ENCODE results near the gene ZFAND2A. TPM values are rescaled to one million over a fixed set of nuclear protein-coding genes. Genes with fewer than 3 reads are reported as not detected.

Gene ZFAND2A
- total and polyA plus RNA-seq, 4 donors, result 17.3 to 44.3 (median 30.0) TPM

DNA sequence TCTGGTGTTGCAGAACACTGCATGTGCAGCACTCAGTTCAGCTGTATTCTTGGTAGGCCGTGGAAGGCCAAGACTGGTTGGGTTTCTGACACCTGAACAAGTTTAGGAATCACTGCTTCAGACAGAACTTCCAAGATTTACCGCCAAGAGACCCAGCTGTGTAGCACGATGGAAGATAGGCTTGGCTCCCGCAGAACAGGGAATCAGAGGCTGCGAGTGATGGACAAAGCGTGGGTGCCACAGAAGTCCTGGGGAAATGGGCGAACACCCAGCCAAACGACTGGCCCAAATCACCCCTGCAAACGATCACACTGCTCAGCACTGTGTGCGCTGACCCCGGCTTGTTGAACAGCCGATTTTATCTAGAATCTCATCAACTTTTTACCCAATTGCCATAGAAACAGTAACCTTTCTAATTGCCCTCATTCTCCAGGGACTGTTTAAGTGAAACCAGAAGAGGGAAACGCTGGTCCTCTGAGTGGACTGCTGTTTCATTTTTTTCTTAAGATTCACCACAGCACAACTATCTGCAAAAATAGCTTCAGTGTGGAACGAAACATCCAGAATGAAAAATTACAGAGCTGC, 17.9 kb downstream of the ZFAND2A start:
- Histone ChIP-seq H3K27me3 (ENCODE audit: control insufficient read depth in 3 of 3, insufficient read depth in 3 of 3, low read length in 2 of 3) (no peaks in the 10 kb centered on the region), H3K36me3 (ENCODE audit: control insufficient read depth in 4 of 4, insufficient read depth in 4 of 4, low read length in 4 of 4) (no peaks in the 10 kb centered on the region), H3K4me1 (ENCODE audit: control insufficient read depth in 5 of 5, insufficient read depth in 5 of 5, low read length in 5 of 5) (peaks cover 0 to 8% (median 3%) of the 10 kb centered on the region in 5 donors), H3K4me3 (no peak overlapping the region), H3K9ac (ENCODE audit: insufficient read depth in 1 of 2, low read length in 2 of 2) (no peak overlapping the region), H3K9me3 (ENCODE audit: control insufficient read depth in 4 of 4, insufficient read depth in 3 of 4, low read length in 3 of 4) (no peaks in the 10 kb centered on the region), H3K27ac (ENCODE audit: low read depth in 1 of 2, low read length in 1 of 2) (no peak overlapping the region)
- DNase-seq (no peak), ATAC-seq (ENCODE audit: insufficient read depth, low FRiP score) (no peak)
- WGBS, 2 donors, result 82 to 85% methylated on average over 14 of the region's 14 CpGs
- TF ChIP-seq, protein P1, sequence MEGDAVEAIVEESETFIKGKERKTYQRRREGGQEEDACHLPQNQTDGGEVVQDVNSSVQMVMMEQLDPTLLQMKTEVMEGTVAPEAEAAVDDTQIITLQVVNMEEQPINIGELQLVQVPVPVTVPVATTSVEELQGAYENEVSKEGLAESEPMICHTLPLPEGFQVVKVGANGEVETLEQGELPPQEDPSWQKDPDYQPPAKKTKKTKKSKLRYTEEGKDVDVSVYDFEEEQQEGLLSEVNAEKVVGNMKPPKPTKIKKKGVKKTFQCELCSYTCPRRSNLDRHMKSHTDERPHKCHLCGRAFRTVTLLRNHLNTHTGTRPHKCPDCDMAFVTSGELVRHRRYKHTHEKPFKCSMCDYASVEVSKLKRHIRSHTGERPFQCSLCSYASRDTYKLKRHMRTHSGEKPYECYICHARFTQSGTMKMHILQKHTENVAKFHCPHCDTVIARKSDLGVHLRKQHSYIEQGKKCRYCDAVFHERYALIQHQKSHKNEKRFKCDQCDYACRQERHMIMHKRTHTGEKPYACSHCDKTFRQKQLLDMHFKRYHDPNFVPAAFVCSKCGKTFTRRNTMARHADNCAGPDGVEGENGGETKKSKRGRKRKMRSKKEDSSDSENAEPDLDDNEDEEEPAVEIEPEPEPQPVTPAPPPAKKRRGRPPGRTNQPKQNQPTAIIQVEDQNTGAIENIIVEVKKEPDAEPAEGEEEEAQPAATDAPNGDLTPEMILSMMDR (IDR thresholded peaks at IDR 0.05; ENCODE audit: control extremely low read depth, extremely low read depth), result no peak

DNA sequence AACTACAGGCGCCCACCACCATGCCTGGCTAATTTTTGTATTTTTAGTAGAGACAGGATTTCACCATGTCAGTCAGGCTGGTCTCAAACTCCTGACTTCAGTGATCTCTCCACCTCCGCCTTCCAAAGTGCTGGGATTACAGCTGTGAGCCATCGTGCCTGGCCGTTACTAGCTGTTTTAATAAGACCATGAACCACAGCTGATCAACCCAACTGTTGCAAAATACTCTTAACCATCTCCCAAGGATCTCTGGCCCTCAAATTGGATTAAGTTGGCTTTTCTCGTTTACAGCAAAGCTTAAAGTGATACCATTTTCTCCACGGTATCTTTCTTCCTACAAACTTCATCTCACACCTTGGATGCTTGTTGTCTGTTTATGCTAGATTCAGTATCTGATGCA, 18.3 kb downstream of the ZFAND2A start:
- H3K27ac ChIP-seq (ENCODE audit: low read depth in 1 of 2, low read length in 1 of 2), result no peak overlapping the region
- no peak overlapping the region for H3K4me3 ChIP-seq

DNA sequence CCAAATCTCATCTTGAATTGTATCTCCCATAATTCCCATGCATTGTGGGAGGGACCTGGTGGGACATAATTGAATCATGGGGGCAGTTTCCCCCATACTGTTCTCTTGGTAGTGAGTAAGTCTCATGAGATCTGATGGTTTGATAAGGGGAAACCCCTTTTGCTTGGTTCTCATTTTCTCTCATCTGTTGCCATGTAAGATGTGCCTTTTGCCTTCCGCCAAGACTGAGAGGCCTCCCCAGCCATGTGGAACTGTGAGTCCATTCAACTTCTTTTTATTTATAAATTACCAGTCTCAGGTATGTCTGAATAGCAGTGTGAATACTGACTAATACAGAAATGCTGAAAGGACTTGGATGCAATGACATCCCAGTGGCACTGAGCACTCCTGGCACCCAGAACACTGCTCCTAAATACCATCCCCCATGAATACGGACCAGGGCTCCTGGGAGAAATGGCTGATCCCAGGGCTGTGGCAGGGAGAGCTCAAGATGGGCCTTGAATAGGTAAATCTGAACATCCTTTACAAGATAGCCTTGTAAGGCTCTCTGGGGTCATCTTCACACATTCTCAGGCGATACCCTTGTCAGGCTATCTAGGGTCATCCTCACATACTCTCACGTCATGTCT, 19.4 kb downstream of the ZFAND2A start:
- DNase-seq, result no peak
- TF ChIP-seq, protein P1 (IDR thresholded peaks at IDR 0.05; ENCODE audit: control extremely low read depth, extremely low read depth), result no peak

More for the DNA sequence above, 18.3 kb downstream of the ZFAND2A start:
- no peak for DNase-seq
- Histone ChIP-seq H3K4me1 (ENCODE audit: control insufficient read depth in 5 of 5, insufficient read depth in 5 of 5, low read length in 5 of 5) (peaks cover 0 to 13% (median 7%) of the 10 kb centered on the region in 5 donors), H3K27me3 (ENCODE audit: control insufficient read depth in 3 of 3, insufficient read depth in 3 of 3, low read length in 2 of 3) (no peaks in the 10 kb centered on the region), H3K9ac (ENCODE audit: insufficient read depth in 1 of 2, low read length in 2 of 2) (no peak overlapping the region), H3K36me3 (ENCODE audit: control insufficient read depth in 4 of 4, insufficient read depth in 4 of 4, low read length in 4 of 4) (no peaks in the 10 kb centered on the region), H3K9me3 (ENCODE audit: control insufficient read depth in 4 of 4, insufficient read depth in 3 of 4, low read length in 3 of 4) (no peaks in the 10 kb centered on the region)
- 87 to 90% methylated on average over 6 of the region's 6 CpGs for WGBS, 2 donors
- ATAC-seq (ENCODE audit: insufficient read depth, low FRiP score), result no peak
- TF ChIP-seq, protein P1 (IDR thresholded peaks at IDR 0.05; ENCODE audit: control extremely low read depth, extremely low read depth), result no peak

More for the DNA sequence above, 19.4 kb downstream of the ZFAND2A start:
- Histone ChIP-seq H3K4me1 (ENCODE audit: control insufficient read depth in 5 of 5, insufficient read depth in 5 of 5, low read length in 5 of 5) (peaks cover 0 to 14% (median 7%) of the 10 kb centered on the region in 5 donors), H3K36me3 (ENCODE audit: control insufficient read depth in 4 of 4, insufficient read depth in 4 of 4, low read length in 4 of 4) (no peaks in the 10 kb centered on the region), H3K27ac (ENCODE audit: low read depth in 1 of 2, low read length in 1 of 2) (no peak overlapping the region), H3K9me3 (ENCODE audit: control insufficient read depth in 4 of 4, insufficient read depth in 3 of 4, low read length in 3 of 4) (no peaks in the 10 kb centered on the region), H3K4me3 (no peak overlapping the region), H3K27me3 (ENCODE audit: control insufficient read depth in 3 of 3, insufficient read depth in 3 of 3, low read length in 2 of 3) (no peaks in the 10 kb centered on the region), H3K9ac (ENCODE audit: insufficient read depth in 1 of 2, low read length in 2 of 2) (no peak overlapping the region)
- 89 to 92% methylated on average over 4 of the region's 4 CpGs for WGBS, 2 donors
- ATAC-seq (ENCODE audit: insufficient read depth, low FRiP score), result no peak

Data from lung (tissue), 12 donors.